ENCODE data around the gene AFF3. TPM values are rescaled to one million over a fixed set of nuclear protein-coding genes. Genes with fewer than 3 reads are reported as not detected.
"Not testable (repeated sequence)": the region's sequence is repeated elsewhere in the genome, so short reads cannot be mapped to it uniquely, and the experiment has no call there.

The AFF3 gene
- total RNA-seq, 1 donor from 2014 or later: 8.0 TPM

- Histone ChIP-seq H3K27ac (replicated peaks) (no peak overlapping the region), H3K27me3 (ENCODE audit: low read depth) (no peaks in the 10 kb centered on the region), H3K9me3 (replicated peaks) (peaks cover 16% of the 10 kb centered on the region), H3K4me3 (no peak overlapping the region), H3K4me1 (no peaks in the 10 kb centered on the region), H3K36me3 (no peaks in the 10 kb centered on the region)
- no peak for DNase-seq
- TF ChIP-seq, protein P1, sequence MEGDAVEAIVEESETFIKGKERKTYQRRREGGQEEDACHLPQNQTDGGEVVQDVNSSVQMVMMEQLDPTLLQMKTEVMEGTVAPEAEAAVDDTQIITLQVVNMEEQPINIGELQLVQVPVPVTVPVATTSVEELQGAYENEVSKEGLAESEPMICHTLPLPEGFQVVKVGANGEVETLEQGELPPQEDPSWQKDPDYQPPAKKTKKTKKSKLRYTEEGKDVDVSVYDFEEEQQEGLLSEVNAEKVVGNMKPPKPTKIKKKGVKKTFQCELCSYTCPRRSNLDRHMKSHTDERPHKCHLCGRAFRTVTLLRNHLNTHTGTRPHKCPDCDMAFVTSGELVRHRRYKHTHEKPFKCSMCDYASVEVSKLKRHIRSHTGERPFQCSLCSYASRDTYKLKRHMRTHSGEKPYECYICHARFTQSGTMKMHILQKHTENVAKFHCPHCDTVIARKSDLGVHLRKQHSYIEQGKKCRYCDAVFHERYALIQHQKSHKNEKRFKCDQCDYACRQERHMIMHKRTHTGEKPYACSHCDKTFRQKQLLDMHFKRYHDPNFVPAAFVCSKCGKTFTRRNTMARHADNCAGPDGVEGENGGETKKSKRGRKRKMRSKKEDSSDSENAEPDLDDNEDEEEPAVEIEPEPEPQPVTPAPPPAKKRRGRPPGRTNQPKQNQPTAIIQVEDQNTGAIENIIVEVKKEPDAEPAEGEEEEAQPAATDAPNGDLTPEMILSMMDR (IDR thresholded peaks at IDR 0.05; ENCODE audit: borderline replicate concordance): no peak
- intact Hi-C loops (cut with micrococcal nuclease): no loop called here
Observed at GRCh38 chr2:99775585-99775984, 366.8 kb downstream of the AFF3 start.

DNA sequence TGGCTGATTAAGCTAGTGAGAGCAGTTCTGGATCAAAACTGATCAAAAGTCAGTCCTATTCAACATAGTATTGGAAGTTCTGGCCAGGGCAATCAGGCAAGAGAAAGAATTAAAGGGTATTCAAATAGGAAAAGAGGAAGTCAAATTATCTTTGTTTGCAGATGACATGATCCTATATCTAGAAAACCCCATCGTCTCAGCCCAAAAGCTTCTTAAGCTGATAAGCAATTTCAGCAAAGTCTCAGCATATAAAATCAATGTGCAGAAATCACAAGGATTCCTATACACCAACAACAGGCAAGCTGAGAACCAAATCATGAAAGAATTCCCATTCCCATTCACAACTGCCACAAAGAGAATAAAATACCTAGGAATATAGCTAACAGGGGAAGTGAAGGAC lies 368.7 kb downstream of the AFF3 start:
- H3K4me1 ChIP-seq; H3K27ac ChIP-seq (replicated peaks); H3K27me3 ChIP-seq (ENCODE audit: low read depth); H3K36me3 ChIP-seq; DNase-seq; intact Hi-C loops (cut with micrococcal nuclease); H3K4me3 ChIP-seq: not testable (repeated sequence)
- H3K9me3 ChIP-seq (replicated peaks): peaks cover 19% of the 10 kb centered on the region

DNA sequence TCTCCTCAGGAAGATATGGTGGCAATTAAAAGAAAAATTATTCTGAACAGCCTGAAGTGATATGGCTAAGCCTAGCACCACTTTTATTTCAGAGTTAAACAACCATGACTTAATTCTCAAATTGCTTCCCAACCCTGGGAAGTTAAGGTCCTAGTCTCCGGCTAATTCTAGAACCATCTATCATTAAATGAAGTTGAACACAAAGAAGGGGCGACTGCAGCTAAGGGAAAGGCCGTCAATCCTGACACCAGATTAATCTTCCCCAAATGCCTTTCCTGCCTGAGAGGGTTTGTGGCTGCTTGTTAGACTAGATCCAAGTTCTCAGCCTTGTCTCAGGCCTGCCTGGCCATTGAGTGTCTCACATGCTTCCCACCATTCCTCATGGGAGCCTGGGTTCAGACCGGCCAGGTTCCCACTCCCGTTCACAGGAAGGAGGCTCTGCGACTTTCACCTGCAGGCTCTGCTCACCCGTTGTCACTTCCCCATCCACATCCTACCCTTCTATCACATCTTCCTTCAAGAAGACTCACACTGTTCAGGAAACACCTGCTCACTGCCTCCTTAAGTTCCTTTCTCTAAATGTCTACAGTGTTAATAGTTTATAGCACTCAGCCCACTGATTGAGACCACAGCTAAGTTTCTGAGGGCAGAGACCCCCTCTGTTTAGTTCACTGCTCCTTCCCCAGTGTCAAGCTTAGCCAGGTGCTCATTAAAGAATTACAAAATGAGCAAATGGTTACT lies 369.6 kb downstream of the AFF3 start:
- intact Hi-C loops (cut with micrococcal nuclease): no loop called here
- no peak for DNase-seq
- Histone ChIP-seq H3K27ac (replicated peaks) (peak overlapping the region; percentile 4), H3K9me3 (replicated peaks) (peaks cover 14% of the 10 kb centered on the region), H3K36me3 (no peaks in the 10 kb centered on the region), H3K4me3 (no peak overlapping the region), H3K4me1 (no peaks in the 10 kb centered on the region), H3K27me3 (ENCODE audit: low read depth) (no peaks in the 10 kb centered on the region)
- TF ChIP-seq, protein P1 (IDR thresholded peaks at IDR 0.05; ENCODE audit: borderline replicate concordance): no peak

DNA sequence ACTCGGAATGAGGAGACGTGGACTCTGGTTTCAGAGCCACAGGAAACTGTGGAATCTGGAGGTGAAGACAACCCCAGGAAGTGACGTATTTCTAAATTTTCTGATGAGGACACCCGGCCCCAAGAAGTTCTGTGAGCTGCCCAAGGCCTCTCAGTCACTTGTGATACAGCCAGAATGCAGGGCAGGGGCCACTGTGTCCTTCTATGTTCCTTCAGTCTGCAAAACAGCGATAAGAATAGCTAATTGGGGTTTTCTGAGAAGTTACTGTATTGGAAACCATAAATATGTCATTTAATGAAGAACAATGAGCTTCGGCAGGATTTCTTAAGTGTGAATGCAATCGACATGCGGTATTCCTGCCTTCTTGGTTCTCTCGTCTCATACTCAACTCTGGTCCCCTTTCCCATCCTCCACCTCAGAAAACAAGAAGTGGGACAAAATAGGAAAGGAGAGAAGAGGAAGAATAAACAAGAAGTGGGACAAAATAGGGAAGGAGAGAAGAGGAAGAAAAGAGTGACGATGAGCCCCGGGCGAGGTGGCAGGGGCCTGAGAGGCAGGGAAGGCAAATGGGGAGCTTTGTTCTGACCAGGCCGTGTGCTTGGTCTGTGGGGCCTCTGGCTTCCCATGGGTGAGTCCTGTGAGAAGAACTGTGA lies 370.6 kb downstream of the AFF3 start:
- DNase-seq: peak; percentile 41
- intact Hi-C loops (cut with micrococcal nuclease): no loop called here
- Histone ChIP-seq H3K9me3 (replicated peaks) (peaks cover 14% of the 10 kb centered on the region), H3K27ac (replicated peaks) (peak overlapping the region; percentile 1), H3K4me3 (no peak overlapping the region), H3K27me3 (ENCODE audit: low read depth) (no peaks in the 10 kb centered on the region), H3K36me3 (no peaks in the 10 kb centered on the region), H3K4me1 (no peaks in the 10 kb centered on the region)
- TF ChIP-seq, protein P1 (IDR thresholded peaks at IDR 0.05; ENCODE audit: borderline replicate concordance): no peak

DNA sequence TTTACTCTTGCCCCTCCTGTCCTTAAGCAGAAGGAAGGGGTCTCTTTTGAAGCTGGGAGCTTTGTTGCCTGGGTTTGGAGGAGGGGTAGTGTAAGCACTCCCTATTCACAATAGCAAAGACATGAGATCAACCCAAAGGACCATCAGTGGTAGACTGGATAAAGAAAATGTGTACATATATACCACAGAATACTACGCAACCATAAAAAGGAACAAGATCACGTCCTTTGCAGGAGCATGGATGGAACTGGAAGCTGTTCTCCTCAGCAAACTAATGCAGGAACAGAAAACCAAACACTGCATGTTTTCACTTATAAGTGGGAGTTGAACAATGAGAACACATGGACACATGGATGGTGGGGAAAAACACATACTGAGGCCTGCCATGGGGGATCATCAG lies 371.5 kb downstream of the AFF3 start:
- Histone ChIP-seq H3K4me3 (no peak overlapping the region), H3K4me1 (no peaks in the 10 kb centered on the region), H3K9me3 (replicated peaks) (peaks cover 14% of the 10 kb centered on the region), H3K27ac (replicated peaks) (no peak overlapping the region), H3K27me3 (ENCODE audit: low read depth) (no peaks in the 10 kb centered on the region), H3K36me3 (no peaks in the 10 kb centered on the region)
- TF ChIP-seq, protein P1 (IDR thresholded peaks at IDR 0.05; ENCODE audit: borderline replicate concordance): no peak
- intact Hi-C loops (cut with micrococcal nuclease): no loop called here
- DNase-seq: no peak

DNA sequence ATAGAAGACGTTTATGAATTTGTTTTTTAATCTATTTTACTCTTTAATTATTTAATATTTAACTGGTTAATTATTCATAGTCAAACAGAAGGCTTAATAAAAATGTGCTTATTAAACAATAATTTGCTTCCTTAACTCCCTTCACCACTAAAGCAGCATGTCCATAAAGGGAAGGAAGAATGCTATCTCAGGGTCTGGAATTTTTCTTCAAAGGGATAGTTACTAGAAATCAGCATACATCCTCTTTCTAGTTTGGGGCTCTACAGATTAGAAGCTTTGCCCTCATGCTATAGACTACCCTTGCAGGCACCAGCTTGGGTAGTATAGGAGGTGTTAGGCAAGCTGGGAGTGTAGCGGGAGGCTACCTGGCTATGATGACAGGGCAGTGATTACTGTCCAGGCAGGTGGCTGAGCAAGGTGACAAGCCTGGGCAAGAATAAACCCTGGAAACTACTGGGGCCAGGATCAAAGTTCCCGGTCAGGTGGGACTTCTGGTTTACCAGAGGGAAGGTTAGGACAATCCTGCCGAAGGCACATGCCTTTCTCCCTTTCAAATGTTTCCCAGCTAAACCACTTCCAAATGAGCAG lies 376.6 kb downstream of the AFF3 start:
- DNase-seq: no peak
- intact Hi-C loops (cut with micrococcal nuclease): no loop called here
- TF ChIP-seq, protein P1 (IDR thresholded peaks at IDR 0.05; ENCODE audit: borderline replicate concordance): no peak
- Histone ChIP-seq H3K27ac (replicated peaks) (no peak overlapping the region), H3K4me1 (no peaks in the 10 kb centered on the region), H3K27me3 (ENCODE audit: low read depth) (no peaks in the 10 kb centered on the region), H3K4me3 (no peak overlapping the region), H3K9me3 (replicated peaks) (peaks cover 8% of the 10 kb centered on the region), H3K36me3 (no peaks in the 10 kb centered on the region)

All from left ventricle myocardium inferior (tissue), 1 donor.